Endothelial cell of umbilical vein (primary cell): Measurements from ENCODE around the gene ATP6V1F. TPM values are rescaled to one million over a fixed set of nuclear protein-coding genes. Genes with fewer than 3 reads are reported as not detected.

Experiments used
- BruUV-seq: library from RNA; stranded (reverse); fragments of 400-500 nt; replicated peaks from 2 replicates; lab custom pipeline; 2021; lab: Mats Ljungman, UMichigan
- CTCF ChIA-PET: fragments of 300-600, 350-600 bp; sonication (Branson Sonifier 250); formaldehyde crosslinking; loops from one replicate; lab custom pipeline; 2021; ENCODE audit warnings: antibody characterized with exemption, inconsistent platforms; lab: Charles Lee
- POLR2A ChIA-PET: fragments of 300-600, 350-600 bp; sonication (Branson Sonifier 250); formaldehyde crosslinking; loops from one replicate; lab custom pipeline; 2021; ENCODE audit warnings: antibody characterized with exemption, inconsistent platforms; lab: Charles Lee
- DNase-seq: peaks from one replicate; pipeline ENCODE4 v3.0.0-alpha.2; 2011; ENCODE audit warnings: low read depth, low spot score
- FAIRE-seq: peaks from 2 replicates; lab custom pipeline; 2011; peaks lifted over from hg19 to GRCh38; lab: Jason Lieb, UNC
- H2AFZ ChIP-seq: 2 replicates; pipeline ENCODE4 v1.6.0; 2012; ENCODE audit warnings: low read depth, low read length, control low read depth, inconsistent platforms
- H3K27ac ChIP-seq: 2 replicates; pipeline ENCODE4 v1.5.1; 2011; ENCODE audit warnings: low read depth, mild to moderate bottlenecking, control low read depth, low read length, moderate library complexity; ENCODE audit not compliant: insufficient read depth
- H3K27me3 ChIP-seq, 2 experiments: 2 replicates each; pipeline versions ENCODE4 v1.6.0 to v1.6.1; 2011; ENCODE audit warnings: low read length in 2 of 2, mixed read lengths in 1 of 2; ENCODE audit not compliant: control insufficient read depth in 2 of 2, insufficient read depth in 2 of 2
- H3K36me3 ChIP-seq, 2 experiments: 2 replicates in 1 of 2; 3 replicates in 1 of 2; pipeline ENCODE4 v1.5.1; 2011; ENCODE audit warnings: low read length in 2 of 2, mild to moderate bottlenecking in 1 of 2, moderate library complexity in 1 of 2; ENCODE audit not compliant: control insufficient read depth in 2 of 2, insufficient read depth in 2 of 2; ENCODE audit errors: extremely low read depth in 1 of 2
- H3K4me1 ChIP-seq: 3 replicates; pipeline ENCODE4 v1.5.1; 2011; ENCODE audit warnings: mild to moderate bottlenecking, low read length; ENCODE audit not compliant: control insufficient read depth, insufficient read depth; ENCODE audit errors: extremely low read depth
- H3K4me2 ChIP-seq: 2 replicates; pipeline ENCODE4 v1.6.1; 2011; ENCODE audit warnings: low read length, control low read depth, mixed read lengths; ENCODE audit not compliant: insufficient read depth
- H3K4me3 ChIP-seq, 3 experiments: fragments of 200-600 bp in 1 of 3; sonication (generic), shearing (Covaris generic) in 1 of 3; replicated peaks in 1 of 3; 2 replicates each; pipeline ENCODE4 v1.5.1; 2011 to 2016; ENCODE audit warnings: control low read depth in 3 of 3, low read length in 3 of 3, mild to moderate bottlenecking in 2 of 3, inconsistent platforms in 1 of 3, low read depth in 1 of 3, moderate library complexity in 1 of 3; ENCODE audit not compliant: insufficient read depth in 1 of 3
- H3K79me2 ChIP-seq: 2 replicates; pipeline ENCODE4 v1.6.0; 2012; ENCODE audit warnings: low read length, inconsistent platforms; ENCODE audit not compliant: control insufficient read depth, insufficient read depth
- H3K9ac ChIP-seq: replicated peaks from 2 replicates; pipeline ENCODE3; 2011; ENCODE audit warnings: low read length, control low read depth; ENCODE audit not compliant: insufficient read depth; ENCODE audit errors: extremely low read depth
- H3K9me1 ChIP-seq: replicated peaks from 3 replicates; pipeline ENCODE4 v1.6.0; 2011; ENCODE audit warnings: mild to moderate bottlenecking, low read length; ENCODE audit not compliant: control insufficient read depth, insufficient read depth; ENCODE audit errors: extremely low read depth
- H3K9me3 ChIP-seq: replicated peaks from 2 replicates; pipeline ENCODE4 v1.5.1; 2012; ENCODE audit warnings: low read length, inconsistent platforms; ENCODE audit not compliant: control insufficient read depth, insufficient read depth
- H4K20me1 ChIP-seq: replicated peaks from 2 replicates; pipeline ENCODE3; 2011; ENCODE audit warnings: mild to moderate bottlenecking, low read length; ENCODE audit not compliant: control insufficient read depth, insufficient read depth; ENCODE audit errors: extremely low read depth
- CTCF ChIP-seq, 2 donors: IDR thresholded peaks; 1 replicate in 1 of 2; 2 replicates in 1 of 2; pipeline ENCODE4 v1.5.1; 2011; ENCODE audit warnings: low read length in 2 of 2, mild to moderate bottlenecking in 2 of 2, moderate library complexity in 2 of 2, control low read depth in 1 of 2, inconsistent platforms in 1 of 2, low read depth in 1 of 2; ENCODE audit not compliant: insufficient read depth in 1 of 2; ENCODE audit errors: extremely low read depth in 1 of 2
- EZH2 ChIP-seq: IDR thresholded peaks from 2 replicates; pipeline ENCODE4 v1.6.1; 2012; ENCODE audit warnings: borderline replicate concordance, low read depth, mild to moderate bottlenecking, moderate library complexity, low read length, inconsistent platforms; ENCODE audit not compliant: severe bottlenecking
- FOS ChIP-seq: IDR thresholded peaks from 2 replicates; pipeline ENCODE4 v1.6.1; 2011; ENCODE audit warnings: mild to moderate bottlenecking, low read length, moderate library complexity, borderline replicate concordance; ENCODE audit not compliant: insufficient read depth
- GATA2 ChIP-seq: IDR thresholded peaks from 2 replicates; pipeline ENCODE4 v1.7.0; 2011; ENCODE audit warnings: low read depth, mild to moderate bottlenecking, moderate library complexity, mixed read lengths, low read length; ENCODE audit not compliant: insufficient read length, insufficient read depth
- JUN ChIP-seq: IDR thresholded peaks from 2 replicates; pipeline ENCODE4 v1.6.1; 2011; ENCODE audit warnings: borderline replicate concordance, low read depth; ENCODE audit not compliant: insufficient read length, insufficient read depth
- MAX ChIP-seq: IDR thresholded peaks from 2 replicates; pipeline ENCODE4 v1.6.1; 2011; ENCODE audit not compliant: insufficient read depth, insufficient read length
- MYC ChIP-seq: IDR thresholded peaks from one replicate; pipeline ENCODE4 v1.6.1; 2011; ENCODE audit warnings: mild to moderate bottlenecking, low read depth, low read length
- POLR2A ChIP-seq: IDR thresholded peaks from 2 replicates; pipeline ENCODE4 v1.6.1; 2012; ENCODE audit warnings: low read depth, mild to moderate bottlenecking, control low read depth, low read length
- POLR2AphosphoS5 ChIP-seq: IDR thresholded peaks from 2 replicates; pipeline ENCODE4 v1.6.1; 2012; ENCODE audit warnings: low read depth, mild to moderate bottlenecking, control low read depth, low read length, moderate library complexity; ENCODE audit not compliant: insufficient read depth
- dilution Hi-C: fragments of 300-500 bp; cut with MboI; formaldehyde crosslinking; loops from one replicate; pipeline ENCODE4 v1.15.0; 2019; ENCODE audit warnings: low sequenced_read_pairs; ENCODE audit not compliant: extremely low pct_ligation_motif_present
- intact Hi-C: fragments of 100-400 bp; cut with micrococcal nuclease; formaldehyde crosslinking; loops from one replicate; pipeline ENCODE4 v1.10.0; 2022
- polyA plus RNA-seq, 4 experiments: library from polyadenylated mRNA; depleted of rRNA in 3 of 4; stranded (reverse) in 3 of 4; unstranded in 1 of 4; fragments of >200 nt; gene quantifications; 2 replicates each; pipeline versions ENCODE4 v1.2.1 to v1.2.3, GENCODE V29; 2011 to 2012; ENCODE audit warnings: missing spikeins in 1 of 4
- total RNA-seq: library from RNA; stranded (reverse); gene quantifications from 2 replicates; pipeline ENCODE4 v1.2.3, GENCODE V29; 2021

Gene ATP6V1F
- total and polyA plus RNA-seq, 2 donors (not counting 3 experiments of a cell fraction or from before 2014, with no cell fraction given) = 156 to 360 TPM

- no peak overlapping the region for H3K4me3 ChIP-seq
- no peaks in the 10 kb centered on the region for H3K79me2 ChIP-seq
- H3K9me3 ChIP-seq = no peaks in the 10 kb centered on the region
- no peak for FAIRE-seq
- H2AFZ ChIP-seq = no peak overlapping the region
- ChIA-PET CTCF (no interaction called here), POLR2A (no interaction called here)
- H3K4me1 ChIP-seq = no peaks in the 10 kb centered on the region
- DNase-seq = no peak
- TF ChIP-seq FOS (no peak), GATA2 (no peak), JUN (no peak), MAX (no peak), MYC (no peak), EZH2 (no peak), CTCF (IDR thresholded peaks at IDR 0.05; ENCODE audit: extremely low read depth in 1 of 2, insufficient read depth in 1 of 2, low read depth in 1 of 2, low read length in 2 of 2) (no peak), POLR2A (no peak), POLR2AphosphoS5 (no peak)
- H3K36me3 ChIP-seq = peaks cover 10 to 71% of the 10 kb centered on the region in 2 experiments
- no peak overlapping the region for H3K9ac ChIP-seq
- intact Hi-C loops = no loop called here
- dilution Hi-C loops = no loop called here
- H3K27me3 ChIP-seq = no peaks in the 10 kb centered on the region
- no peak overlapping the region for H3K27ac ChIP-seq
- H4K20me1 ChIP-seq = no peaks in the 10 kb centered on the region
- no peaks in the 10 kb centered on the region for H3K9me1 ChIP-seq
- no TSS peak for BruUV-seq
- H3K4me2 ChIP-seq = no peak overlapping the region
These were observed 8.3 kb upstream of the ATP6V1F start for GRCh38 chr7:128854396-128854795.
